IPS DF 6.9 (cell line): Measurements from ENCODE around the gene GAK.

Source experiments
- DNase-seq: peaks from one replicate; pipeline ENCODE4 v3.0.0-alpha.2; 2013; ENCODE audit warnings: low read depth, low spot score
- H3K27ac ChIP-seq: one replicate; pipeline ENCODE4 v1.5.1; 2013; ENCODE audit warnings: low read length, control low read depth
- H3K27me3 ChIP-seq: 2 replicates; pipeline ENCODE4 v1.6.1; 2013; ENCODE audit warnings: mild to moderate bottlenecking, low read length; ENCODE audit not compliant: control insufficient read depth, insufficient read depth
- H3K36me3 ChIP-seq: 2 replicates; pipeline ENCODE4 v1.6.1; 2013; ENCODE audit warnings: low read length; ENCODE audit not compliant: control insufficient read depth, insufficient read depth
- H3K4me1 ChIP-seq: 2 replicates; pipeline ENCODE4 v1.6.1; 2013; ENCODE audit warnings: low read length; ENCODE audit not compliant: control insufficient read depth, insufficient read depth
- H3K4me3 ChIP-seq: 2 replicates; pipeline ENCODE4 v1.5.1; 2013; ENCODE audit warnings: mild to moderate bottlenecking, low read length
- H3K9me3 ChIP-seq: 2 replicates; pipeline ENCODE4 v1.6.1; 2013; ENCODE audit warnings: low read length, inconsistent platforms; ENCODE audit not compliant: control insufficient read depth, insufficient read depth
- WGBS: extraction: QIAGEN DNeasy Blood & Tissue Kit; methylation state at CpG from one replicate; pipeline ENCODE4 v1.1.7; 2013; ENCODE audit warnings: mixed read lengths, missing lambda C conversion rate; ENCODE audit not compliant: insufficient read length, insufficient coverage; 5-methylcytosine and 5-hydroxymethylcytosine counted together

GAK gene

GRCh38 chr4:905485-906338 lies 26.4 kb downstream of the GAK start:
- H3K27ac ChIP-seq = no peak overlapping the region
- H3K27me3 ChIP-seq = no peaks in the 10 kb centered on the region
- no peak for DNase-seq
- no CpG with 5 or more reads among the region's 49 CpGs for WGBS
- no peaks in the 10 kb centered on the region for H3K9me3 ChIP-seq
- H3K4me3 ChIP-seq = no peak overlapping the region
- H3K4me1 ChIP-seq = no peaks in the 10 kb centered on the region
- H3K36me3 ChIP-seq = peaks cover 2% of the 10 kb centered on the region; the same call in 1 of the 2 replicates

GRCh38 chr4:903066-904046 lies 28.8 kb downstream of the GAK start:
- WGBS = no CpG with 5 or more reads among the region's 42 CpGs
- DNase-seq = no peak
- peaks cover 2% of the 10 kb centered on the region; the same call in 1 of the 2 replicates for H3K36me3 ChIP-seq

GRCh38 chr4:901192-901910 lies 30.8 kb downstream of the GAK start:
- no CpG with 5 or more reads among the region's 28 CpGs for WGBS
- Histone ChIP-seq H3K36me3 (peaks cover 5% of the 10 kb centered on the region; the same call in 1 of the 2 replicates), H3K27me3 (no peaks in the 10 kb centered on the region), H3K4me1 (no peaks in the 10 kb centered on the region), H3K9me3 (no peaks in the 10 kb centered on the region), H3K27ac (no peak overlapping the region), H3K4me3 (no peak overlapping the region)
- DNase-seq = no peak

More at GRCh38 chr4:903066-904046, 28.8 kb downstream of the GAK start:
- Histone ChIP-seq H3K9me3 (no peaks in the 10 kb centered on the region), H3K27me3 (no peaks in the 10 kb centered on the region), H3K4me1 (no peaks in the 10 kb centered on the region), H3K27ac (no peak overlapping the region), H3K4me3 (no peak overlapping the region)

- peaks cover 5% of the 10 kb centered on the region; the same call in 1 of the 2 replicates for H3K36me3 ChIP-seq
- H3K9me3 ChIP-seq = no peaks in the 10 kb centered on the region
- no peaks in the 10 kb centered on the region for H3K4me1 ChIP-seq
- no CpG with 5 or more reads among the region's 6 CpGs for WGBS
- H3K27me3 ChIP-seq = no peaks in the 10 kb centered on the region
- H3K27ac ChIP-seq = no peak overlapping the region
- H3K4me3 ChIP-seq = no peak overlapping the region
- DNase-seq = no peak
Measured at GRCh38 chr4:900721-901120, 31.4 kb downstream of the GAK start.

GRCh38 chr4:900073-900472 lies 32.0 kb downstream of the GAK start:
- no peak for DNase-seq
- H3K36me3 ChIP-seq = peaks cover 5% of the 10 kb centered on the region; the same call in 1 of the 2 replicates
- no peaks in the 10 kb centered on the region for H3K9me3 ChIP-seq
- no peak overlapping the region for H3K27ac ChIP-seq
- WGBS = no CpG with 5 or more reads among the region's 26 CpGs
- no peaks in the 10 kb centered on the region for H3K27me3 ChIP-seq
- H3K4me1 ChIP-seq = no peaks in the 10 kb centered on the region
- no peak overlapping the region for H3K4me3 ChIP-seq

GRCh38 chr4:899556-899906 lies 32.6 kb downstream of the GAK start:
- Histone ChIP-seq H3K4me1 (no peaks in the 10 kb centered on the region), H3K27me3 (no peaks in the 10 kb centered on the region), H3K9me3 (no peaks in the 10 kb centered on the region), H3K4me3 (no peak overlapping the region), H3K27ac (no peak overlapping the region), H3K36me3 (peaks cover 5% of the 10 kb centered on the region; the same call in 1 of the 2 replicates)
- DNase-seq = no peak
- WGBS = no CpG with 5 or more reads among the region's 12 CpGs

GRCh38 chr4:898869-899555 lies 33.1 kb downstream of the GAK start:
- H3K9me3 ChIP-seq = no peaks in the 10 kb centered on the region
- no peak overlapping the region for H3K4me3 ChIP-seq
- no peaks in the 10 kb centered on the region; the same call in 1 of the 2 replicates for H3K4me1 ChIP-seq
- WGBS = no CpG with 5 or more reads among the region's 27 CpGs
- no peaks in the 10 kb centered on the region for H3K27me3 ChIP-seq
- no peak for DNase-seq
- peaks cover 6% of the 10 kb centered on the region for H3K36me3 ChIP-seq
- H3K27ac ChIP-seq = no peak overlapping the region

GRCh38 chr4:898123-898522 lies 34.0 kb downstream of the GAK start:
- H3K4me3 ChIP-seq = no peak overlapping the region
- peaks cover 9% of the 10 kb centered on the region for H3K36me3 ChIP-seq
- WGBS = no CpG with 5 or more reads among the region's 15 CpGs

GRCh38 chr4:896630-897029 lies 35.5 kb downstream of the GAK start:
- DNase-seq = no peak
- Histone ChIP-seq H3K4me1 (no peaks in the 10 kb centered on the region; the same call in 1 of the 2 replicates), H3K9me3 (no peaks in the 10 kb centered on the region), H3K36me3 (peaks cover 9% of the 10 kb centered on the region), H3K27ac (no peak overlapping the region), H3K27me3 (no peaks in the 10 kb centered on the region), H3K4me3 (no peak overlapping the region)
- WGBS = no CpG with 5 or more reads among the region's 20 CpGs

More at GRCh38 chr4:898123-898522, 34.0 kb downstream of the GAK start:
- no peak overlapping the region for H3K27ac ChIP-seq
- H3K27me3 ChIP-seq = no peaks in the 10 kb centered on the region
- no peaks in the 10 kb centered on the region for H3K9me3 ChIP-seq
- no peaks in the 10 kb centered on the region; the same call in 1 of the 2 replicates for H3K4me1 ChIP-seq
- DNase-seq = no peak
